KMS-11 (cell line): Measurements from ENCODE around the gene LENG9.

Experiments
- H2AFZ ChIP-seq: fragments of 200-600 bp; sonication (generic); 2 replicates; pipeline ENCODE4 v1.6.1; 2016; ENCODE audit warnings: antibody characterized with exemption, mixed run types, low read depth
- H3K27ac ChIP-seq: fragments of 200-600 bp; sonication (generic); 2 replicates; pipeline ENCODE4 v1.6.1; 2016; ENCODE audit warnings: mild to moderate bottlenecking, mixed run types
- H3K27me3 ChIP-seq: fragments of 200-600 bp; sonication (generic); 2 replicates; pipeline ENCODE4 v1.6.1; 2017; ENCODE audit warnings: mild to moderate bottlenecking, low read depth, mixed run types, moderate library complexity; ENCODE audit not compliant: insufficient read depth
- H3K36me3 ChIP-seq: fragments of 200-600 bp; sonication (generic); 2 replicates; pipeline ENCODE4 v1.6.1; 2017; ENCODE audit warnings: mild to moderate bottlenecking, mixed run types; ENCODE audit not compliant: insufficient read depth
- H3K4me1 ChIP-seq: fragments of 200-600 bp; sonication (generic); 2 replicates; pipeline ENCODE4 v1.6.1; 2016; ENCODE audit warnings: mild to moderate bottlenecking, low read depth, mixed run types; ENCODE audit not compliant: poor library complexity, severe bottlenecking
- H3K4me2 ChIP-seq: fragments of 200-600 bp; sonication (generic); 2 replicates; pipeline ENCODE4 v1.7.0; 2016; ENCODE audit warnings: mild to moderate bottlenecking, mixed run types
- H3K4me3 ChIP-seq: fragments of 200-600 bp; sonication (generic); IDR thresholded peaks from 2 replicates; pipeline ENCODE4 v1.6.1; 2017; ENCODE audit warnings: low read depth, low read length, mixed read lengths; ENCODE audit not compliant: insufficient read depth
- H3K79me2 ChIP-seq: fragments of 200-600 bp; sonication (generic); 2 replicates; pipeline ENCODE4 v1.6.1; 2016; ENCODE audit warnings: low read depth, mixed run types; ENCODE audit not compliant: insufficient read depth
- H3K9ac ChIP-seq: fragments of 200-600 bp; sonication (generic); 2 replicates; pipeline ENCODE4 v1.6.1; 2016; ENCODE audit warnings: mild to moderate bottlenecking, mixed run types
- H4K20me1 ChIP-seq: fragments of 200-600 bp; sonication (generic); 2 replicates; pipeline ENCODE4 v1.6.1; 2016; ENCODE audit warnings: mild to moderate bottlenecking, mixed run types; ENCODE audit not compliant: insufficient read depth
- CTCF ChIP-seq: fragments of 200-600 bp; sonication (generic); conservative IDR thresholded peaks from 2 replicates; pipeline ENCODE4 v1.6.1; 2017; ENCODE audit warnings: low read depth, mild to moderate bottlenecking, antibody characterized with exemption, low read length, moderate library complexity, mixed read lengths

Gene LENG9

GRCh38 chr19:54464044-54464629 lies 559 bp upstream of the LENG9 start:
- Histone ChIP-seq H2AFZ (peak overlapping the region; percentile 84), H3K79me2 (peaks cover 27% of the 10 kb centered on the region; the same call in 1 of the 2 replicates), H3K27ac (peak overlapping the region; percentile 95), H3K27me3 (peaks cover 23% of the 10 kb centered on the region), H3K4me2 (peak overlapping the region; percentile 82; the same call in 1 of the 2 replicates), H3K4me1 (peaks cover 7% of the 10 kb centered on the region), H3K36me3 (no peaks in the 10 kb centered on the region), H4K20me1 (no peaks in the 10 kb centered on the region), H3K4me3 (no peak overlapping the region), H3K9ac (no peak overlapping the region; the same call in 1 of the 2 replicates)
- no peak for TF ChIP-seq CTCF

GRCh38 chr19:54462655-54463530 lies 685 bp downstream of the LENG9 start:
- peaks cover 7% of the 10 kb centered on the region for H3K4me1 ChIP-seq
- H4K20me1 ChIP-seq = no peaks in the 10 kb centered on the region
- peak overlapping the region; percentile 94 for H3K9ac ChIP-seq
- no peak overlapping the region for H3K4me3 ChIP-seq
- H2AFZ ChIP-seq = peak overlapping the region; percentile 34
- peak; percentile 37 for TF ChIP-seq CTCF
- H3K27ac ChIP-seq = peak overlapping the region; percentile 95
- H3K4me2 ChIP-seq = peak overlapping the region; percentile 97
- peaks cover 36% of the 10 kb centered on the region; the same call in 1 of the 2 replicates for H3K79me2 ChIP-seq
- peaks cover 5% of the 10 kb centered on the region; the same call in 1 of the 2 replicates for H3K36me3 ChIP-seq
- H3K27me3 ChIP-seq = peaks cover 11% of the 10 kb centered on the region

- peak overlapping the region; percentile 94 for H3K9ac ChIP-seq
- no peak overlapping the region for H2AFZ ChIP-seq
- peaks cover 42% of the 10 kb centered on the region; the same call in 1 of the 2 replicates for H3K79me2 ChIP-seq
- peaks cover 4% of the 10 kb centered on the region; the same call in 1 of the 2 replicates for H3K27me3 ChIP-seq
- peak overlapping the region; percentile 95 for H3K27ac ChIP-seq
- peaks cover 9% of the 10 kb centered on the region; the same call in 1 of the 2 replicates for H3K36me3 ChIP-seq
- no peak for TF ChIP-seq CTCF
- H3K4me1 ChIP-seq = peaks cover 7% of the 10 kb centered on the region
- H4K20me1 ChIP-seq = no peaks in the 10 kb centered on the region
- peak overlapping the region; percentile 97 for H3K4me2 ChIP-seq
- H3K4me3 ChIP-seq = no peak overlapping the region
Observed at GRCh38 chr19:54462047-54462654, 1.4 kb downstream of the LENG9 start.

GRCh38 chr19:54461613-54462012 lies 2.0 kb downstream of the LENG9 start:
- peaks cover 7% of the 10 kb centered on the region for H3K4me1 ChIP-seq
- peaks cover 42% of the 10 kb centered on the region; the same call in 1 of the 2 replicates for H3K79me2 ChIP-seq
- no peak for TF ChIP-seq CTCF
- peak overlapping the region; percentile 94; the same call in 1 of the 2 replicates for H3K9ac ChIP-seq
- H3K36me3 ChIP-seq = peaks cover 9% of the 10 kb centered on the region; the same call in 1 of the 2 replicates
- H3K4me2 ChIP-seq = peak overlapping the region; percentile 97
- H3K27me3 ChIP-seq = no peaks in the 10 kb centered on the region; the same call in 1 of the 2 replicates
- H3K4me3 ChIP-seq = no peak overlapping the region
- no peaks in the 10 kb centered on the region for H4K20me1 ChIP-seq
- no peak overlapping the region for H2AFZ ChIP-seq
- H3K27ac ChIP-seq = peak overlapping the region; percentile 95; the same call in 1 of the 2 replicates
